K562 treated with DMSO at 1 percent for 48 hours (cell line): ENCODE measurements around the gene SIRPA. TPM values are rescaled to one million over a fixed set of nuclear protein-coding genes. Genes with fewer than 3 reads are reported as not detected.

Source experiments
- total RNA-seq: library from RNA; unstranded; fragments of 300-600 nt; gene quantifications from 2 replicates; pipeline ENCODE4 v1.2.3, GENCODE V29; 2022; ENCODE audit warnings: low replicate concordance; ENCODE audit errors: extremely low read depth

The SIRPA gene
- total RNA-seq: not detected in 2 replicates

DNA sequence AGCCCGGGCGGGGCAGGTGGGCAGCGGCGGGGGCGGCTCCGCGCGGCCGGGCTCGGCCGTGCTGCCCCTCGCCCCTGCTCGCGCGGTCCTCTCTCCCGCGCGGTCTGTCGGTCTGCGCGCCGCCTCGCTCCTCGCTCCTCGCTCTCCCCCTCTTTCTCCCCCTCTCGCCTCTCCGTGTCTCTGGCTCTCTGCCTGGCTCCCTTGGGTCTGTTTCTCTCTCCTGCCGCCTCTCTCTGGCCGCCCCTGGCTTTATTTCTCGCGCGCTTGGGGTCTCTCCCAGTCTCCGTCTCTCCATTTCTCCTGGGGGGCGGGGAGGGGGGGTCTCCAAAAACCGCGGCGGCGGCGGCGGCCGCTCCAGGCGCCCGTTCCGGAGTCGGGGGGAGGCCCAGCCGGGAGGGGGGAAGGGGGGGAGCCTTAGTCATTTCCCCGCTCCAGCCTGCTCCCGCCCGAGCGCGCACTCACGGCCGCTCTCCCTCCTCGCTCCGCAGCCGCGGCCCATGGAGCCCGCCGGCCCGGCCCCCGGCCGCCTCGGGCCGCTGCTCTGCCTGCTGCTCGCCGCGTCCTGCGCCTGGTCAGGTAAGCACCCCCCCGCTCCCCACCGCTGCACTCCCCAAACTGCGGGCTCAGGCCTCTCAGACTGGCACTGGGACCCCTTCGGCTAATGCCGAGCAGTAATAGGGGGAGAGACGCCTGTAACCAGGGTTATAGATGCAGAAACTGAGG, at the start of gene SIRPA:
TSS of gene SIRPA (plus strand) at position 457 of the 723 bp plus-strand sequence. CDS start at position 498, 41 bp downstream.

Other genes with a start within 250 kb of the SIRPA start
- gene SIRPG, start 237.6 kb upstream of the SIRPA start, total RNA-seq: not detected in 2 replicates
- gene PDYN, start 98.7 kb downstream of the SIRPA start, total RNA-seq: not detected in 2 replicates
- not detected in 2 replicates for gene STK35, start 206.4 kb downstream of the SIRPA start, total RNA-seq